Activated CD8-positive, alpha-beta memory T cell treated with anti-CD3 and anti-CD28 coated beads for 36 hours (primary cell): ENCODE data around the gene ZC3H12C. TPM values are rescaled to one million over a fixed set of nuclear protein-coding genes. Genes with fewer than 3 reads are reported as not detected.
"Not testable (repeated sequence)": the region's sequence is repeated elsewhere in the genome, so short reads cannot be mapped to it uniquely, and the experiment has no call there.

Source experiments
- CTCF ChIA-PET: fragments of 350-600 bp; sonication (Branson Sonifier 250); formaldehyde crosslinking; loops from one replicate; lab custom pipeline; 2021; ENCODE audit warnings: antibody characterized with exemption; lab: Charles Lee
- POLR2A ChIA-PET: fragments of 350-600 bp; sonication (Branson Sonifier 250); formaldehyde crosslinking; loops from one replicate; lab custom pipeline; 2021; ENCODE audit warnings: antibody characterized with exemption; lab: Charles Lee
- total RNA-seq, 2 experiments: library from RNA; stranded (reverse); gene quantifications; one replicate each; pipeline ENCODE4 v1.2.3, GENCODE V29; 2021

Gene ZC3H12C
- total RNA-seq = 1 to 10 TPM; 2.3 to 2.6 TPM

GRCh38 chr11:110092515-110093406 is at the start of gene ZC3H12C:
Gene ZC3H12C (plus strand): TSS chr11:110093392. CDS start chr11:110093412, 20 bp downstream.
- ChIA-PET CTCF (no interaction called here), POLR2A (no interaction called here)

DNA sequence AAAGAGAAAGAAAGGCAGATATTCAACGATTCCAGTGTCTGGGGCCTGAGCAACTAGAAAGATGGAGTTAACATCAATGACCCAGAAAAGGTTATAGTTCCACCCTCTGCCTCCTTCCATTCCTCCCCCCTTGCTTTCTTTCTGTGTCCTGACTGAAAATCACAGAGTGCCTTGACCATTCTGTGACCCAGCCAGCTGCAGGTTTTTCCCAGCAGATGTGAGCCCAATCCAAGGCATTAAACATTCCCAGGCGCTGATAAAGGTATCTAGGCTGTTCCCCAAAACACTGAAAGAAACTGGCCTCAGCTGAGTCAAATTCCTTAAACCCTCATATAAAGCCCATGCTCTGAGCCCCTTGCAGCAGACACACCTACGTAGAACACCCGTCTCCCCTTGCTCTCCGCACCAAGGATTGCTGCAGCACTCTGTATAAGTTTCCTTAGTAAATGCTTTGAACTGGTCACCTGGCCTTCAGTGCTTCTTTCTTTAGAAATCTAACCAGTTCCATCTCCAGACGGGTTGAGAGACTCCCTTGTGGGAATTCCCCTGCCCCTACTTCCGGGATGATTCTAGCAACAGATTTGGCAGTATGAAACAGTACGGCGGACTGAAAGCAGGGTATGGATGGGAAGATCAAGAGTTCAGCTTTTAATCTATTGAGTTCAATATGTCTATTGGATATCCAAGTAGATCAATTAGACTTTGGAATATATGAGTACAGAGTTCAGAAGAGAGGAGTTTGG is 48.8 kb upstream of the ZC3H12C start:
- CTCF ChIA-PET = no interaction called here
- POLR2A ChIA-PET = no interaction called here

GRCh38 chr11:110046775-110047380 is 46.3 kb upstream of the ZC3H12C start:
- ChIA-PET CTCF (no interaction called here), POLR2A (no interaction called here)

GRCh38 chr11:110049501-110050200 is 43.5 kb upstream of the ZC3H12C start:
- ChIA-PET CTCF (no interaction called here), POLR2A (no interaction called here)

DNA sequence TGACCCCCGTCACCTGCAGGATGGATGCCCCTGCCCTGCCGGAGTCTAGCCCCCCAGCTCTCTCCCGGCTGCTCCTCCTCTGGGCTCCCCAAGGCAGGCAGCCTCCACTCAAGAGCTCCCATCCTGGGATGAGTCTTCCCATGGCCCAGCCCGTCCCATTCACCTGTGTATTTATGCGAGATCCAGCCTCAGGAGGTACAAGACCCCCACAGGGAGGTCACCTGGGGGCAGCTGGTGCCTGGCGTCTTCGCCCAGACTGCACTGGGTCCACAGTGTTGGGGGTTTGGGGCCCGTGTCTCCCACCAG is 43.0 kb upstream of the ZC3H12C start:
- ChIA-PET POLR2A (no interaction called here), CTCF (no interaction called here)

DNA sequence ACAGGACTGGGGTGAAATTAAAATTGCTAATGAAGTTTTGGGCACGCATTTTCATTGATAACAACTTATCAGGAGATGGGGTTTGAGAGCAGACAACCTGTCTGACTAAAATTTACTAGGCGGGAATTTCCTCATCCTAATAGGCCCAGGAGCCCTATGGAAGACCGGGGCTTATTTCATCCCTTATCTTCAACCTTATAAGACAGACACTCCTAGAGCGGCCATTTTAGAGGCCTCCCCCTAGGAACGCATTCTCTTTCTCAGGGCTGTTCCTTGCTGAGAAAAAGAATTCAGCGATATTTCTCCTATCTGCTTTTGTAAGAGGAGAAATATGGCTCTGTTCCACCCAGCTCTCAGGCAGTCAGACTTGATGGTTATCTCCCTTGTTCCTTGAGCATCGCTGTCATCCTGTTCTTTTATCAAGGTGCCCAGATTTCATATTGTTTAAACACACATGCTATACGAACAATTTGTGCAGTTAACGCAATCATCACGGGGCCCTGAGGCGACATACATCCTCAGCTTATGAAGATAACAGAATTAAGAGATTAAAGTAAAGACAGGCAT is 39.3 kb upstream of the ZC3H12C start:
- POLR2A ChIA-PET = no interaction called here
- CTCF ChIA-PET = no interaction called here

- ChIA-PET POLR2A (no interaction called here), CTCF (interaction anchor here (0.6 kb wide), 1 partner anchor 368 kb away, joined by 3 read pairs; no protein-coding TSS in a partner anchor)
These were observed 36.2 kb upstream of the ZC3H12C start for GRCh38 chr11:110056956-110057355.

DNA sequence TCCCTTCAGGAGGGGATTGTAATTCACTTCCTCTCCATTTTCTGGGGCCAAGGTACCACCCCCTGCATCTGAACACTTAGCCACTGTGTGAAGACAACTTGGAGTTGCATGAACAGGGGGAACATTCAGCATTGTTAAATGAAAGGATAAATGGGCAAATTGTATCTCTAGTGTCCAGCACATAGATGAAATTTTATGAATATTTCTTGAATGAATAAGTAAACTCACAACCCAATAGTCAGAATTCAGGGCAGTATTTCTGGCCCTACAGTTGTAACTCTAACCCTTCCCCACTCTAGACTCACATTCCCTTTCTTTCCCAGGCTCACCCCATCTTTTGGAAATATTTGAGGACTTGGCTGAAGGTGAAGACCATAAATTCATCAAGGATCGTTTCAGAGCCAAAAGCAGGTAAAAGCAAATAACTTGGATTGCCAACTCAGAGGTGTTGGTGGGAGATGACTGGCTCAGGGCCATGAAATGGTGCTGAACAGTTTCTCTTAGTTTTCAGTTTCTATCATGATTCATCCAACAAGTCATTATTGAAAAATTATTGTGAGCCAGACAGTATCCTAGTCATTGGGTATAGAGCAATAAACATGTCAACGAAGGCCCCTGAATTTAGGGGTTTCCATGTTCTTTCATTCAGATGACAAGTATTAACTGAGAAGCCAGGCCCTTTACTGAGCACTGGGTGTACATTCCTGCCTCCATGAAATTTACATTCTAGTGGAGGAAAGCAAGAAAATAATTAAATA is 33.3 kb upstream of the ZC3H12C start:
- ChIA-PET CTCF (no interaction called here), POLR2A (no interaction called here)

GRCh38 chr11:110061296-110061695 is 31.9 kb upstream of the ZC3H12C start:
- ChIA-PET CTCF (no interaction called here), POLR2A (no interaction called here)

GRCh38 chr11:110062247-110062646 is 30.9 kb upstream of the ZC3H12C start:
- POLR2A ChIA-PET = no interaction called here
- CTCF ChIA-PET = no interaction called here

DNA sequence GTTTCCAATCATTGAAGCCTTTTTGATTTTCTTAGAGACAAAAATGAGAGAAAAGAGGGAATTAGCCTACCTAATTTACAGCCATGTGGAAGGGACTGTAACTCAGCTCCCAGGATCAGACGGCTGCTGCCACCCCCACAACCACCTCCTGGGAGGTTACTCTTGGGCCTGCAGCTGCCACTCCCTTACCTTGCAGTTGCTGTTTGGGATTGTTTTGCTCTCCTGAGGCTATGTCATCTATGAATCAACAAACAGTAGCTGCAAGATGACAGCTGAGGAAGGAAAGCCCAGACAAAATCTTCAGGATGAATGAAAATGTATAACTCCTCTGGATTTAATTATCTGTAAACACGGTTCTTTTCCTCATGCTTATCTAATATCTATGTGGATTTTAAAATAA is 28.0 kb upstream of the ZC3H12C start:
- CTCF ChIA-PET = no interaction called here

GRCh38 chr11:110068001-110068400 is 25.2 kb upstream of the ZC3H12C start:
- POLR2A ChIA-PET, CTCF ChIA-PET: not testable (repeated sequence)

More for the DNA sequence above, 28.0 kb upstream of the ZC3H12C start:
- POLR2A ChIA-PET = no interaction called here

GRCh38 chr11:110069158-110069737 is 23.9 kb upstream of the ZC3H12C start:
- CTCF ChIA-PET = no interaction called here
- POLR2A ChIA-PET = interaction anchor here (0.6 kb wide), 1 partner anchor 1624 kb away, joined by 5 read pairs; no protein-coding TSS in a partner anchor

DNA sequence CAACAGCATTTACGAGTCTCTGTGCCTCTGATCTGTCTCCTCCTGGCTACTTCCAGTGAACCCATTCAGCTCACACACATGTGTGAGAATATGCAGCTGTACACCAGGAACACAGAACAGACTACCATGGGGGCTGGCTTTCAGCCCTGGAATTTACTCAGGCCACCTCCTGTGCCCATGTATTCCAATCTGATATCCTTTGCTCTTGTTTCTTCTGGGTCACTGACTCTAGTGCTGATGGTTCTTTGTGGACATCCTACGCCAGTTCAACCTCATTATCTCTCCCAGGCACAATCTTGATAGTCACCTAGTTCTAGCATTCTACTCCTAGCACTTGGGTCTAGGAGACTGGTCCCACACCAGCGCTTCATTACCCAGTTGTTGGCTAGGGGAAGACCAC is 23.0 kb upstream of the ZC3H12C start:
- CTCF ChIA-PET = no interaction called here

GRCh38 chr11:110071197-110071596 is 22.0 kb upstream of the ZC3H12C start:
- POLR2A ChIA-PET = no interaction called here
- CTCF ChIA-PET = no interaction called here

More for the DNA sequence above, 23.0 kb upstream of the ZC3H12C start:
- POLR2A ChIA-PET = interaction anchor here (0.6 kb wide), 1 partner anchor 1623 kb away, joined by 5 read pairs; no protein-coding TSS in a partner anchor

GRCh38 chr11:110072930-110073329 is 20.3 kb upstream of the ZC3H12C start:
- CTCF ChIA-PET = no interaction called here

GRCh38 chr11:110074499-110074898 is 18.7 kb upstream of the ZC3H12C start:
- ChIA-PET POLR2A (no interaction called here), CTCF (no interaction called here)

More at GRCh38 chr11:110072930-110073329, 20.3 kb upstream of the ZC3H12C start:
- POLR2A ChIA-PET = no interaction called here
